ENCODE measurements around the gene CYP4A11. TPM values are rescaled to one million over a fixed set of nuclear protein-coding genes. Genes with fewer than 3 reads are reported as not detected.
"Not testable (repeated sequence)": the region's sequence is repeated elsewhere in the genome, so short reads cannot be mapped to it uniquely, and the experiment has no call there.

Gene CYP4A11
- total RNA-seq, 1 experiment from 2014 or later, result 0.16 TPM

DNA sequence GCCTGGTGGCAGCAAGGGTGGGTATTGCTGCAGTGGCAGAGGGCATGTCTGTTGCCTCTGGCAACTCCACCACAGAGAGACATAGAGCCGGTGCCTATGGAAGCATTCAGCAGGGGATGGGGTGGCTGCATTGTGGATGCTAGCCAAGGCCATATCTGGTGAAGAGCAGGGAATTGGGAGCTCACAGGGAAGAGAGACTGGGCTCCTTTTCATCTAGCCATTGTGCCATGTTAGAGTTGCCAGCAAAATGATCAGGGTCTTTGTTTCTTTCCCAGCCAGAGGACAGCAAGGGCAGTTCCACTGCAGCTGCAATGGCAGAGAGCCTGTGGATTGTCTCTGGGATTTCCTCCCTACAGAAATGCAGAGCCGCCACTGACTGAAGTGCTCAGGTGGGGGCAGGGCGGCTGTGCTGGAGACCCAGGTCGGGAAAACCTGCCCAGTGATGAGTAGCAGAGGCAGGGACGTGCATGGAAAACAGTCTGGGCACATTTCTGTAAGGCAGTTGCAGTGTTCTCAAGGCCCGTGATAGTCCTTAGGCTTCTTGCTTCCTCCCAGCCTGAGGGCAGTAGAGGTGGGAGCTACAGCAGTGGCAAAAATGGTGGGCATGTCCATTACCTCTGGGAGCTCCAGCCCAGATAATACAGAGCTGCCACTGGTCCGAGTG lies 42.0 kb upstream of the CYP4A11 start:
- Mint-ChIP-seq H3K9me3 (ENCODE audit: unreplicated experiment) (no peaks in the 10 kb centered on the region), H3K27me3 (ENCODE audit: insufficient read depth, unreplicated experiment) (peaks cover 4% of the 10 kb centered on the region)
- no TSS peak for BruUV-seq (replicated peaks)

GRCh38 chr1:46969014-46969619 lies 27.8 kb upstream of the CYP4A11 start:
- POLR2A ChIA-PET, result no interaction called here
- intact Hi-C loops (cut with micrococcal nuclease; ENCODE audit: unreplicated experiment), result no loop called here
- H3K9me3 Mint-ChIP-seq (ENCODE audit: unreplicated experiment), result no peaks in the 10 kb centered on the region
- H3K36me3 ChIP-seq (ENCODE audit: control insufficient read depth, insufficient read depth, low read length), result no peaks in the 10 kb centered on the region
- H3K4me1 ChIP-seq, result no peaks in the 10 kb centered on the region
- no peaks in the 10 kb centered on the region for H3K36me3 Mint-ChIP-seq (ENCODE audit: insufficient read depth, unreplicated experiment)
- H3K4me1 Mint-ChIP-seq (ENCODE audit: low read depth, unreplicated experiment), result no peaks in the 10 kb centered on the region
- H3K4me3 Mint-ChIP-seq (ENCODE audit: unreplicated experiment), result no peak overlapping the region
- no peaks in the 10 kb centered on the region for H3K9me3 ChIP-seq
- H3K27me3 Mint-ChIP-seq (ENCODE audit: insufficient read depth, unreplicated experiment), result peaks cover 9% of the 10 kb centered on the region
- no peak overlapping the region for H3K4me3 ChIP-seq (ENCODE audit: low read depth, low read length)
- no TSS peak for BruUV-seq (replicated peaks)
- no peak overlapping the region for H3K27ac Mint-ChIP-seq (ENCODE audit: unreplicated experiment)
- CTCF ChIA-PET, result no interaction called here
- TF ChIP-seq CTCF (IDR thresholded peaks at IDR 0.05; ENCODE audit: insufficient read depth in 1 of 2, low read depth in 1 of 2, low read length in 1 of 2, severe bottlenecking in 1 of 2, unreplicated experiment in 1 of 2), result peak in 1 of 2 experiments; percentile 34
- DNase-seq, result no peak
- no peaks in the 10 kb centered on the region for H3K27me3 ChIP-seq (replicated peaks; ENCODE audit: control insufficient read depth, insufficient read depth, low read length)

More for the DNA sequence above, 42.0 kb upstream of the CYP4A11 start:
- Histone ChIP-seq H3K4me1 (no peaks in the 10 kb centered on the region), H3K27me3 (replicated peaks; ENCODE audit: control insufficient read depth, insufficient read depth, low read length) (no peaks in the 10 kb centered on the region), H3K36me3 (ENCODE audit: control insufficient read depth, insufficient read depth, low read length) (no peaks in the 10 kb centered on the region), H3K4me3 (ENCODE audit: low read depth, low read length) (no peak overlapping the region), H3K9me3 (no peaks in the 10 kb centered on the region)
- intact Hi-C loops (cut with micrococcal nuclease; ENCODE audit: unreplicated experiment), result no loop called here
- Mint-ChIP-seq H3K4me1 (ENCODE audit: low read depth, unreplicated experiment) (no peaks in the 10 kb centered on the region), H3K4me3 (ENCODE audit: unreplicated experiment) (no peak overlapping the region), H3K36me3 (ENCODE audit: insufficient read depth, unreplicated experiment) (no peaks in the 10 kb centered on the region), H3K27ac (ENCODE audit: unreplicated experiment) (no peak overlapping the region)
- CTCF ChIA-PET, result no interaction called here
- no peak for DNase-seq
- no peak for TF ChIP-seq CTCF (IDR thresholded peaks at IDR 0.05; ENCODE audit: insufficient read depth in 1 of 2, low read depth in 1 of 2, low read length in 1 of 2, severe bottlenecking in 1 of 2, unreplicated experiment in 1 of 2)
- POLR2A ChIA-PET, result interaction anchor here (0.6 kb wide), 1 partner anchor 525 kb away, joined by 7 read pairs; no protein-coding TSS in a partner anchor

DNA sequence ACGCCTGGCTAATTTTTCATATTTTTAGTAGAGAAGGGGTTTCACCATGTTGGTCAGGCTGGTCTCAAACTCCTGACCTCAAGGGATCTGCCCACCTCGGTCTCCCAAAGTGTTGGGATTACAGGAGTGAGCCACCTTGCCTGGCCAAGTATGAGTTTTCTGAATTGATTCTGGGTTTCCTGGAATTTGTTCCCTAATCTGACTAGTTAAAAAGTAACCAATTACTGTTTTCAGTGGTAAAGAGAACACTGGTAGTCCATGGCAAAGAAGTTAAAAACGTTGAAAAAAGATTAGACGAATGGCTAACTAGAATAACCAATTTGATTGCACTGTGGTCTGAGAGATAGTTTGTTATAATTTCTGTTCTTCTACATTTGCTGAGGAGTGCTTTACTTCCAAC lies 21.0 kb upstream of the CYP4A11 start:
- H3K4me1 ChIP-seq; H3K36me3 Mint-ChIP-seq (ENCODE audit: insufficient read depth, unreplicated experiment); POLR2A ChIA-PET; BruUV-seq (replicated peaks); H3K27ac Mint-ChIP-seq (ENCODE audit: unreplicated experiment); H3K27me3 Mint-ChIP-seq (ENCODE audit: insufficient read depth, unreplicated experiment); H3K9me3 ChIP-seq; intact Hi-C loops (cut with micrococcal nuclease; ENCODE audit: unreplicated experiment); H3K27me3 ChIP-seq (replicated peaks; ENCODE audit: control insufficient read depth, insufficient read depth, low read length); DNase-seq; H3K36me3 ChIP-seq (ENCODE audit: control insufficient read depth, insufficient read depth, low read length); H3K4me3 ChIP-seq (ENCODE audit: low read depth, low read length); H3K4me3 Mint-ChIP-seq (ENCODE audit: unreplicated experiment); H3K4me1 Mint-ChIP-seq (ENCODE audit: low read depth, unreplicated experiment); H3K9me3 Mint-ChIP-seq (ENCODE audit: unreplicated experiment); CTCF ChIA-PET: not testable (repeated sequence)

All from Caco-2 (cell line).